Thymus (tissue), 11 donors: ENCODE measurements around the gene BEST1. TPM values are rescaled to one million over a fixed set of nuclear protein-coding genes. Genes with fewer than 3 reads are reported as not detected.
A peak's percentile ranks its signal among the peaks of the same experiment; 100 is the strongest.

Source experiments
- DNase-seq, 9 donors: peaks; one replicate each; pipeline ENCODE4 v3.0.0-alpha.2; 2013; ENCODE audit warnings: low spot score in 9 of 9, low read depth in 6 of 9, missing footprints in 1 of 9
- H3K27ac ChIP-seq, 2 donors: one replicate each; pipeline ENCODE4 v1.5.1; 2013; ENCODE audit warnings: control low read depth in 1 of 2, low read depth in 1 of 2, low read length in 1 of 2, mild to moderate bottlenecking in 1 of 2, moderate library complexity in 1 of 2
- H3K27me3 ChIP-seq, 2 donors: one replicate each; pipeline ENCODE4 v1.5.1; 2013; ENCODE audit warnings: low read length in 1 of 2; ENCODE audit not compliant: control insufficient read depth in 2 of 2, insufficient read depth in 1 of 2
- H3K36me3 ChIP-seq, 2 donors: one replicate each; pipeline ENCODE4 v1.5.1; 2013; ENCODE audit warnings: low read length in 1 of 2, mild to moderate bottlenecking in 1 of 2, moderate library complexity in 1 of 2; ENCODE audit not compliant: control insufficient read depth in 2 of 2, insufficient read depth in 2 of 2
- H3K4me1 ChIP-seq, 2 donors: one replicate each; pipeline ENCODE4 v1.5.1; 2013; ENCODE audit warnings: low read length in 2 of 2; ENCODE audit not compliant: control insufficient read depth in 2 of 2, insufficient read depth in 2 of 2
- H3K4me3 ChIP-seq, 2 donors: one replicate each; pipeline ENCODE4 v1.5.1; 2013; ENCODE audit warnings: low read length in 2 of 2, control low read depth in 1 of 2, mild to moderate bottlenecking in 1 of 2
- H3K9me3 ChIP-seq, 2 donors: one replicate each; pipeline ENCODE4 v1.5.1; 2013; ENCODE audit warnings: low read length in 1 of 2, mild to moderate bottlenecking in 1 of 2; ENCODE audit not compliant: control insufficient read depth in 2 of 2, insufficient read depth in 1 of 2
- whole genome bisulfite sequencing: extraction: QIAGEN DNeasy Blood & Tissue Kit; methylation state at CpG from one replicate; pipeline ENCODE4 v1.1.7; 2013; 5-methylcytosine and 5-hydroxymethylcytosine counted together
- polyA plus RNA-seq: library from polyadenylated mRNA; stranded (reverse); fragments of 200-250 nt; gene quantifications from one replicate; pipeline ENCODE4 v1.2.3, GENCODE V29; 2013
- total RNA-seq: library from RNA; stranded (reverse); fragments of 120-200 nt; gene quantifications from one replicate; pipeline ENCODE4 v1.2.4, GENCODE V29; 2013
- donor health status: healthy.

The BEST1 gene
- total and polyA plus RNA-seq, 2 donors, result 0.47 to 3.3 TPM

DNA sequence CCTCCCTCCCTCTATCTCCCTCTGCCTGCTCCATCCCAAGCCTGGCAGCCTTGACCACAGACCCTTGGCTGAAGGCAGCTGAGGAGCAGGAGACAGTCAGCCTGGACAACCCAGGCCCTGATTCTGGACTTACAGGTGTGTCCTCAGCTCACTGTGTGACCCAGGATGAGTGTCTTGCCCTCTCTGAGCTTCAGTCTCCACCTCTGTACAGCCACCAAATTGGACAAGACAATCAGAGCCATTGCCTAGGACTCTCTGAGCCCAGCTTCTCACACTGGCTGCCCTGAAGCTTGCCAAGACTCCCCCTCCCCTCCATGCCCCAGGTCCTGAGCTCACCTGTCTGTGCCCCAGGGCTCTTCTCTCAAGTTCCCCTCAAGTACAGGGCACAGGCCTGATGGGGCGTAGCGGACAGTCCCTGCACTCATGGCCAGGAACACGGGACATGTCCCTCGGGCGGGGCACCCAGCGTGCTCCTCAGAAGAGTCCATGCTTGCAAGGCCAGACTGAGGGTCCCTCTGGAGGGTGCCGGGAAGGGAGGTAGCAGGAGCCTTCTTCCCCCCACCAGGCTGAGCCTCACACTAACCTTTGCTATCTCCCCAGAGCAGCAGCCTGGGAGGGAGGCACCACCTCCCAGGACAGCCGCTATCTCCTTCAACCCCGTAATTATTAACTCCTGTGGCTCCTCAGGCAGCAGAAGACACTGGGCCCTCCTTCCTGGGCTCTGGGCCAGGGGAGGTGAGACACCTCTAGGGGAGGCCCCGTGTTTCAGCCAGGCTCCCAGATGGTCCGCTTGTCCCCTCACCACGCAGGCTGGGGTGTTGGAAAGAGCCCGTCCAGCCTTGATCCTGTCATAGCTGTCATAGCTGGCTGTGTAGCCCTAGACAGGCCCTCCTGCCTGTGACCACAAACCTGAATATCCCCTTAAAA lies 30.2 kb upstream of the BEST1 start:
- Histone ChIP-seq H3K9me3 (no peaks in the 10 kb centered on the region), H3K36me3 (no peaks in the 10 kb centered on the region), H3K27me3 (peaks cover 41 to 71% of the 10 kb centered on the region in 2 donors), H3K4me1 (peaks cover 0 to 18% of the 10 kb centered on the region in 2 donors), H3K4me3 (no peak overlapping the region), H3K27ac (peak overlapping the region in 1 of 2 donors; percentile 8)
- no peak for DNase-seq
- 91% methylated on average over 13 of the region's 13 CpGs for WGBS

- H3K27me3 ChIP-seq, result peaks cover 29 to 56% of the 10 kb centered on the region in 2 donors
- no peaks in the 10 kb centered on the region for H3K36me3 ChIP-seq
- DNase-seq, result no peak
- H3K9me3 ChIP-seq, result no peaks in the 10 kb centered on the region
- no peak overlapping the region for H3K27ac ChIP-seq
- H3K4me3 ChIP-seq, result no peak overlapping the region
- 86% methylated on average over 3 of the region's 3 CpGs for WGBS
- peaks cover 0 to 18% of the 10 kb centered on the region in 2 donors for H3K4me1 ChIP-seq
Measured at GRCh38 chr11:61921446-61921845, 28.7 kb upstream of the BEST1 start.

DNA sequence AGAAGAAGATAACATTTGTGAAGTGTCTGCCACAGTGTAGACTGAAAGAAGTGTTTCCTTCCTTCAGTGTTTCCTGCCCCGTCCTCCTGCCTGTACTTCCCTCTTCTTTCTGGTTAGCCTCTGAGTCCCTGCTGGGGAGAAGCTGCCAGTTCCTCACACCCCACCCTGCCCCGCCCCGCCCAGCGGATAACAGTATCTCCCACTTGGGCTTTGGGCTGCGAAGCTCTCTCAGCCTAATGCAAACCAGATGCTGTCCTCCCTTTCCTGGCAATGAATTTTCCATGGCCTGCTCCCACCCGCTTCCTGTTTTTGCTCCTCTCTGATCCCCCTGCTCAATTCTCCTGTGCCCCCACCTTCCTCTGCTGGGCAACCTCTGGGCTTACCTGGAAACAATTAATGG lies 27.6 kb upstream of the BEST1 start:
- DNase-seq, result no peak
- WGBS, result 23% methylated on average over 6 of the region's 6 CpGs
- Histone ChIP-seq H3K4me1 (peaks cover 0 to 18% of the 10 kb centered on the region in 2 donors), H3K36me3 (no peaks in the 10 kb centered on the region), H3K27me3 (peaks cover 18 to 47% of the 10 kb centered on the region in 2 donors), H3K27ac (peak overlapping the region; percentile 64 to 84), H3K4me3 (no peak overlapping the region), H3K9me3 (no peaks in the 10 kb centered on the region)

DNA sequence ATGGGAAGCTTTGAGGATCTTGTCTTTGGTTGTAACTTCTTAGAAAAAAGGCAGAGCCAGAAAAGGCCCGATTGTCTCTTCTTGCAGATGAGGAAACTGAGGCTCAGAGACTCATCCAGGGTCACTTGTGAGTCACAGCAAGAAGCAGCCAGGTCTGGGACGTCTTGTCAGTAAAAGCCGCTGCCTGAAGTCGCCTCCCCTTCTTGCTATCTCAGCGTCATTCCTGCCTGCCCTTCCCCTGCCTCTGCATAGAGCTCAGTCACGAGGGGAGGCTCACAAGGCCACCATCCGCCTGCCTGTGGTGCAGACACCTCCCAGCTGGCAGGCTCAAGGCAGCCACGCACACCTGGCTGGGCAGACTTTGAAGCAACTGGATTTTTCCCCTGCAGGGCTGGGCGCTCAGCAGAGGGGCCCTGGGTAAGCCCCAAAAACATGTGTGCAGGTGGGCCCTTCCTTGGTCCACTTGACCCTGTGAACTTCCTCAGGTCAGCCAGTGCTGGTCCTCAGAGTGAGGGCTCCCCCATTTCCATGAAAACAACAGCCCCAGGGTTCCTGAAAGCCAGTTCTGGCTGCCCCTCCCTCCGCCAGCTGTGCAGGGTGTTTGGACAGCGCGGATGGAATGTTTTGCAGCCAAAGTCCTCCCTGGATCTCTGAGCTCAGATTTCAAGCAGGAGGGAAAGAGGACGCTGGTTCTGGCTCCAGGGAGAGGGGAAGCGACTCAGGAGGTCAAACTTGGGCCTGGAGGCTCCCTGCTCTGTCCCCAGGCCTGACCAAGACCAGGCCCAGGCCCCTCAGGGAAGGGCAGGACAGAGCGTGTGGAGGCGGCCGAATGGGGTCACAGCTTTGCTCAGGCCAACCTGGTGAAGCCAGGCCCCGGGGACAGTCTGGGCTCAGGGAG lies 26.7 kb upstream of the BEST1 start:
- Histone ChIP-seq H3K27me3 (peaks cover 10 to 38% of the 10 kb centered on the region in 2 donors), H3K4me1 (peaks cover 0 to 18% of the 10 kb centered on the region in 2 donors), H3K4me3 (no peak overlapping the region), H3K9me3 (no peaks in the 10 kb centered on the region), H3K27ac (peak overlapping the region; percentile 76 to 84), H3K36me3 (no peaks in the 10 kb centered on the region)
- peak in 3 of 9 donors; percentile 21 to 43 (median 26) for DNase-seq
- 65% methylated on average over 18 of the region's 18 CpGs for WGBS

DNA sequence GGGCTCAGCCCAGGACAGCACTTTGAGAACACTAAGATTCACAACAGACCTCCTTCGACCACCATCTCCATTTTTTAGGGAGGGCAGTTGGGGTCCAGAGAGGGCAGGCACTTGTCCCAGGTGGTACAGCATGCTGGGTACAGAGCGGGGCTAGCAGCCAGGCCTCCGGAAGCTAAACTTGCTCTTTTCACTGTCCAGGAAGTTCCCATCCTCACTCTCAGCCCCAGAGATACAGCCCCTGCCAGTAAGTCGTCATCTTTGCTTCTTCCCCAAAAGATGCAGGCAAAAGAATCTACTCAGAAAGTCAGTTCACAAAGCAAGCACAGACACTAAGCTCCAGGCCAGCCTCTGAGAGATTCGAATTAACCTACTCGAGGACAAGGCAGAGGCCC lies 26.1 kb upstream of the BEST1 start:
- Histone ChIP-seq H3K27ac (peak overlapping the region; percentile 76 to 84), H3K4me1 (peaks cover 0 to 18% of the 10 kb centered on the region in 2 donors), H3K4me3 (no peak overlapping the region), H3K9me3 (no peaks in the 10 kb centered on the region), H3K36me3 (no peaks in the 10 kb centered on the region), H3K27me3 (peaks cover 6 to 32% of the 10 kb centered on the region in 2 donors)
- WGBS, result 94% methylated on average over 6 of the region's 6 CpGs
- no peak for DNase-seq

- Histone ChIP-seq H3K27ac (no peak overlapping the region), H3K4me3 (no peak overlapping the region), H3K9me3 (no peaks in the 10 kb centered on the region), H3K27me3 (peaks cover 0 to 18% of the 10 kb centered on the region in 2 donors), H3K36me3 (no peaks in the 10 kb centered on the region), H3K4me1 (peaks cover 0 to 18% of the 10 kb centered on the region in 2 donors)
- DNase-seq, result no peak
- 95% methylated on average over 2 of the region's 2 CpGs for WGBS
Measured at GRCh38 chr11:61925736-61926135, 24.4 kb upstream of the BEST1 start.

- 98% methylated on average over 3 of the region's 3 CpGs for WGBS
- Histone ChIP-seq H3K36me3 (no peaks in the 10 kb centered on the region), H3K4me3 (no peak overlapping the region), H3K27me3 (peaks cover 0 to 14% of the 10 kb centered on the region in 2 donors), H3K9me3 (no peaks in the 10 kb centered on the region), H3K4me1 (peaks cover 0 to 18% of the 10 kb centered on the region in 2 donors), H3K27ac (no peak overlapping the region)
- DNase-seq, result no peak
Measured at GRCh38 chr11:61926235-61926634, 23.9 kb upstream of the BEST1 start.

DNA sequence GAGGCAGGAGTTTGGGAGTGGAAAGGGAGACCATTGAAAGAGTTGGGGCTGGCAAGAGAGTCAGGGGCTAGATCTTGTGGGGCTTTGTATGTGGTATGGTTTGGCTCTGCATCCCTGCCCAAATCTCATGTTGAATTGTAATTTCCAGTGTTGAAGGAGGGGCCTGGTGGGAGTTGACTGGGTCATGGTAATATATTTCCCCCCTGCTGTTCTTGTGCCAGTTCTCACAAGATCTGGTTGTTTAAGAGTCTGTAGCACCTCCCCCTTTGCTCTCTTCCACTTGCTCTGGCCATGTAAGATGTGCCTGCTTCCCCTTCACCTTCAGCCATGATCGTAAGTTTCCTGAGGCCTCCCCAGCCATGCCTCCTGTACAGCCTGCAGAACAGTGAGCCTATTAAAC lies 22.6 kb upstream of the BEST1 start:
- Histone ChIP-seq H3K27ac (no peak overlapping the region), H3K27me3 (peaks cover 0 to 9% of the 10 kb centered on the region in 2 donors), H3K4me3 (no peak overlapping the region), H3K9me3 (no peaks in the 10 kb centered on the region), H3K36me3 (no peaks in the 10 kb centered on the region), H3K4me1 (peaks cover 0 to 16% of the 10 kb centered on the region in 2 donors)
- DNase-seq, result no peak
- 96% methylated on average over 1 of the region's 1 CpG for WGBS

DNA sequence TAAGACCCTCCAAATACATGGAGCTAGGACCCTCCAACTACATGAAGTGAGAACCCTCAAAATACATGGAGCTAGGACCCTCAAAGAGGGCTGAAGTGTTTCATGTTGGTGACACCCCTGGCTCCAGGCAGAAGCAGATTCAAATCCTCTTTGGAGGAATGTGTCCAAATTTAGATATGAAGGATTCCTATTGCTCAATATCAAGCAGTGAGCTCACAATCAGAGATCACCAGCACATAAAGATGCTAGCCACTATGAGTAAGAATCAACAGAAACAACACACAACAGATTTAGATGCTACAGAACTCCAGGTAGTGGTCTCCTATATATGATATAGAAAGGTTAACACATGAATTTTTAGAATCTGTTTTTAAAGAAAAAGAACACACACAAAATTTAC lies 21.5 kb upstream of the BEST1 start:
- H3K27me3 ChIP-seq, result no peaks in the 10 kb centered on the region
- no peaks in the 10 kb centered on the region for H3K36me3 ChIP-seq
- H3K4me1 ChIP-seq, result peaks cover 0 to 5% of the 10 kb centered on the region in 2 donors
- no peaks in the 10 kb centered on the region for H3K9me3 ChIP-seq
- H3K4me3 ChIP-seq, result no peak overlapping the region
- no peak for DNase-seq
- no peak overlapping the region for H3K27ac ChIP-seq
